ENCODE measurements around the gene GINS2. TPM values are rescaled to one million over a fixed set of nuclear protein-coding genes. Genes with fewer than 3 reads are reported as not detected.

Gene GINS2
- total RNA-seq, 1 experiment from 2014 or later: 71.9 TPM

GRCh38 chr16:85698459-85698891, 9.7 kb upstream of the GINS2 start:
- H3K36me3 ChIP-seq (ENCODE audit: insufficient read depth, low read length, poor library complexity, severe bottlenecking): no peaks in the 10 kb centered on the region
- DNase-seq (ENCODE audit: low spot score): no peak
- H3K4me1 ChIP-seq (ENCODE audit: insufficient read depth, low read length, poor library complexity, severe bottlenecking): peaks cover 12% of the 10 kb centered on the region
- TF ChIP-seq EZH2 (IDR thresholded peaks at IDR 0.05; ENCODE audit: borderline replicate concordance, low read depth, low read length, poor library complexity, severe bottlenecking) (no peak), CTCF (conservative IDR thresholded peaks at IDR 0.05; ENCODE audit: low read depth, low read length) (no peak)
- CTCF ChIA-PET: no interaction called here
- intact Hi-C loops (cut with micrococcal nuclease; ENCODE audit: unreplicated experiment): no loop called here
- BruUV-seq (replicated peaks): no TSS peak
- H3K4me3 ChIP-seq (ENCODE audit: low read depth, low read length, poor library complexity, severe bottlenecking): no peak overlapping the region
- POLR2A ChIA-PET (ENCODE audit: low non-redundant PET): no interaction called here
- no peaks in the 10 kb centered on the region for H3K9me3 ChIP-seq (ENCODE audit: low read depth, low read length, poor library complexity, severe bottlenecking)
- no peaks in the 10 kb centered on the region for H3K27me3 ChIP-seq (replicated peaks; ENCODE audit: insufficient read depth, low read depth, low read length, poor library complexity)
- no peak overlapping the region for H3K27ac ChIP-seq (ENCODE audit: low read depth, low read length, poor library complexity, severe bottlenecking)

- ChIA-PET CTCF (no interaction called here), POLR2A (ENCODE audit: low non-redundant PET) (no interaction called here)
- Histone ChIP-seq H3K4me1 (ENCODE audit: insufficient read depth, low read length, poor library complexity, severe bottlenecking) (peaks cover 12% of the 10 kb centered on the region), H3K27me3 (replicated peaks; ENCODE audit: insufficient read depth, low read depth, low read length, poor library complexity) (no peaks in the 10 kb centered on the region), H3K27ac (ENCODE audit: low read depth, low read length, poor library complexity, severe bottlenecking) (no peak overlapping the region), H3K9me3 (ENCODE audit: low read depth, low read length, poor library complexity, severe bottlenecking) (no peaks in the 10 kb centered on the region), H3K4me3 (ENCODE audit: low read depth, low read length, poor library complexity, severe bottlenecking) (no peak overlapping the region), H3K36me3 (ENCODE audit: insufficient read depth, low read length, poor library complexity, severe bottlenecking) (no peaks in the 10 kb centered on the region)
- TF ChIP-seq EZH2 (IDR thresholded peaks at IDR 0.05; ENCODE audit: borderline replicate concordance, low read depth, low read length, poor library complexity, severe bottlenecking): no peak
- TF ChIP-seq CTCF (conservative IDR thresholded peaks at IDR 0.05; ENCODE audit: low read depth, low read length): no peak
- DNase-seq (ENCODE audit: low spot score): peak; percentile 40
- intact Hi-C loops (cut with micrococcal nuclease; ENCODE audit: unreplicated experiment): no loop called here
- BruUV-seq (replicated peaks): no TSS peak
Observed at GRCh38 chr16:85697431-85697830, 8.7 kb upstream of the GINS2 start.

GRCh38 chr16:85696781-85697180, 8.0 kb upstream of the GINS2 start:
- no peaks in the 10 kb centered on the region for H3K9me3 ChIP-seq (ENCODE audit: low read depth, low read length, poor library complexity, severe bottlenecking)
- intact Hi-C loops (cut with micrococcal nuclease; ENCODE audit: unreplicated experiment): no loop called here
- H3K4me3 ChIP-seq (ENCODE audit: low read depth, low read length, poor library complexity, severe bottlenecking): no peak overlapping the region
- ChIA-PET POLR2A (ENCODE audit: low non-redundant PET) (no interaction called here), CTCF (no interaction called here)
- no peaks in the 10 kb centered on the region for H3K36me3 ChIP-seq (ENCODE audit: insufficient read depth, low read length, poor library complexity, severe bottlenecking)
- H3K27ac ChIP-seq (ENCODE audit: low read depth, low read length, poor library complexity, severe bottlenecking): no peak overlapping the region
- no peak for DNase-seq (ENCODE audit: low spot score)
- no peaks in the 10 kb centered on the region for H3K27me3 ChIP-seq (replicated peaks; ENCODE audit: insufficient read depth, low read depth, low read length, poor library complexity)
- TF ChIP-seq EZH2 (IDR thresholded peaks at IDR 0.05; ENCODE audit: borderline replicate concordance, low read depth, low read length, poor library complexity, severe bottlenecking): no peak
- no peak for TF ChIP-seq CTCF (conservative IDR thresholded peaks at IDR 0.05; ENCODE audit: low read depth, low read length)
- BruUV-seq (replicated peaks): no TSS peak
- peaks cover 12% of the 10 kb centered on the region for H3K4me1 ChIP-seq (ENCODE audit: insufficient read depth, low read length, poor library complexity, severe bottlenecking)

All from A673 (cell line).